ENCODE results near the gene CEACAM19.

DNA sequence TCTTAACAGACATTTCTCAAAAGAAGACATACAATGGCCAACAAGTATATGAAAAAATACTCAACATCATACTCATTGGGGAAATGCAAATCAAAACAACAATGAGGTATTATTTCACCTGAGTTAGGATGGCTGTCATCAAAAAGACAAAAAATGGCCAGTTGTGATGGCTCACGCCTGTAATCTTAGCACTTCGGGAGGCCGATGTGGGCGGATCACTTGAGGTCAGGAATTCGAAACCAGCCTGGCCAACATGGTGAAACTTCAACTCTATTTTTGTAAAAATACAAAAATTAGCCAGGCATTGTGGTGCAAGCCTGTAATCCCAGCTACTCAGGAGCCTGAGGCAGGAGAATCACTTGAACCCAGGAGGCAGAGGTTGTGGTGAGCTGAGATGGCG is 49.7 kb downstream of the CEACAM19 start:
- TF ChIP-seq CTCF (IDR thresholded peaks at IDR 0.05 in 8 of 11, conservative IDR thresholded peaks at IDR 0.05 in 3 of 11) = no peak
- TF ChIP-seq POLR2AphosphoS5 (IDR thresholded peaks at IDR 0.05) = no peak
- no peak for TF ChIP-seq POLR2A (IDR thresholded peaks at IDR 0.05)

Data from spleen (tissue), 7 donors.